Thyroid gland (tissue), 4 donors: ENCODE data around the gene RELB.

ENCODE experiments used
- CTCF ChIP-seq, 6 experiments: fragments of 200-600 bp in 3 of 6; fragments of 450-650 bp in 3 of 6; sonication (generic) in 3 of 6; IDR thresholded peaks; one replicate each; pipeline ENCODE4 v1.5.1; 2016 to 2019; ENCODE audit warnings: antibody characterized with exemption in 6 of 6, mild to moderate bottlenecking in 2 of 6, inconsistent platforms in 1 of 6, moderate library complexity in 1 of 6
- POLR2A ChIP-seq, 2 donors: fragments of 450-650 bp; IDR thresholded peaks; one replicate each; pipeline ENCODE4 v1.6.1; 2017; ENCODE audit warnings: antibody characterized with exemption in 2 of 2, mild to moderate bottlenecking in 2 of 2, moderate library complexity in 1 of 2

GRCh38 chr19:45069056-45069455 lies 67.8 kb downstream of the RELB start:
- TF ChIP-seq CTCF (IDR thresholded peaks at IDR 0.05) (no peak), POLR2A (IDR thresholded peaks at IDR 0.05) (no peak)
